Neural crest cell (in vitro differentiated cells): ENCODE measurements around the gene GPR135. TPM values are rescaled to one million over a fixed set of nuclear protein-coding genes. Genes with fewer than 3 reads are reported as not detected.
"Not testable (repeated sequence)": the region's sequence is repeated elsewhere in the genome, so short reads cannot be mapped to it uniquely, and the experiment has no call there.

ENCODE experiments used
- DNase-seq: peaks from one replicate; pipeline ENCODE4 v3.0.0; 2021; ENCODE audit warnings: low read depth, mixed read lengths, low spot score
- H3K27ac Mint-ChIP-seq: one replicate; pipeline ENCODE4 v1.8.0; 2021; ENCODE audit warnings: mild to moderate bottlenecking, mixed read lengths; ENCODE audit not compliant: unreplicated experiment
- H3K27me3 Mint-ChIP-seq: 2 replicates; pipeline ENCODE4 v1.8.0; 2021; ENCODE audit warnings: low read depth, mild to moderate bottlenecking, mixed read lengths
- H3K36me3 Mint-ChIP-seq: 2 replicates; pipeline ENCODE4 v1.8.0; 2021; ENCODE audit warnings: low read depth, mild to moderate bottlenecking, mixed read lengths
- H3K4me1 Mint-ChIP-seq: 2 replicates; pipeline ENCODE4 v1.8.0; 2021; ENCODE audit warnings: mixed read lengths
- H3K4me3 Mint-ChIP-seq: one replicate; pipeline ENCODE4 v1.8.0; 2021; ENCODE audit warnings: mild to moderate bottlenecking, mixed read lengths
- H3K9me3 Mint-ChIP-seq: 2 replicates; pipeline ENCODE4 v1.8.0; 2021; ENCODE audit warnings: mixed read lengths
- total RNA-seq: library from RNA; stranded (reverse); gene quantifications from 2 replicates; pipeline ENCODE4 v1.2.1, GENCODE V29; 2021
- TF ChIP-seq, protein P1 (sequence below): fragments of 200-600 bp; sonication (generic); conservative IDR thresholded peaks from 2 replicates; pipeline ENCODE4 v1.5.0; 2021; ENCODE audit warnings: antibody characterized with exemption, mild to moderate bottlenecking

The GPR135 gene
- total RNA-seq, 1 donor from 2014 or later = 3.5 TPM

DNA sequence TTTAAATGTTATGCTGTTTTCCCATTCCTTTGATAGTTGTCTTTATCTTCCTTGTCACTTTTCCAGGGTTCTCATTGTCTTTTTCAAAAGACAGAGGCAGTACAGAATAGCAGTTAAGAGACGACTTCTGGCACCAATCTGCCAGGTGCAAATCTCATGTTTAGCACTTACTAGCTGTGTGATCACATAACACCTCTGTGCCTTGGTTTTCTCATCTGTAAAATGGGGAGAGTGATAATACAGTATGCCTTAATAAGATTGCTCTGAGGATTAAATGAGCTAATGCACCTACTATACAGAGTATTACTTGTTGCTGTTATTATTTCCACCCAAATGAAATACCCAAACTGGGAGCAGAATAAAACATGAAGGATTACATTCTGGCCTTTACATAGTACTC lies 4.8 kb downstream of the GPR135 start:
- no peak overlapping the region for H3K4me3 Mint-ChIP-seq
- peaks cover 24% of the 10 kb centered on the region for H3K36me3 Mint-ChIP-seq
- TF ChIP-seq, protein P1, sequence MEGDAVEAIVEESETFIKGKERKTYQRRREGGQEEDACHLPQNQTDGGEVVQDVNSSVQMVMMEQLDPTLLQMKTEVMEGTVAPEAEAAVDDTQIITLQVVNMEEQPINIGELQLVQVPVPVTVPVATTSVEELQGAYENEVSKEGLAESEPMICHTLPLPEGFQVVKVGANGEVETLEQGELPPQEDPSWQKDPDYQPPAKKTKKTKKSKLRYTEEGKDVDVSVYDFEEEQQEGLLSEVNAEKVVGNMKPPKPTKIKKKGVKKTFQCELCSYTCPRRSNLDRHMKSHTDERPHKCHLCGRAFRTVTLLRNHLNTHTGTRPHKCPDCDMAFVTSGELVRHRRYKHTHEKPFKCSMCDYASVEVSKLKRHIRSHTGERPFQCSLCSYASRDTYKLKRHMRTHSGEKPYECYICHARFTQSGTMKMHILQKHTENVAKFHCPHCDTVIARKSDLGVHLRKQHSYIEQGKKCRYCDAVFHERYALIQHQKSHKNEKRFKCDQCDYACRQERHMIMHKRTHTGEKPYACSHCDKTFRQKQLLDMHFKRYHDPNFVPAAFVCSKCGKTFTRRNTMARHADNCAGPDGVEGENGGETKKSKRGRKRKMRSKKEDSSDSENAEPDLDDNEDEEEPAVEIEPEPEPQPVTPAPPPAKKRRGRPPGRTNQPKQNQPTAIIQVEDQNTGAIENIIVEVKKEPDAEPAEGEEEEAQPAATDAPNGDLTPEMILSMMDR = no peak
- peaks cover 2% of the 10 kb centered on the region for H3K27me3 Mint-ChIP-seq
- H3K27ac Mint-ChIP-seq = no peak overlapping the region
- H3K4me1 Mint-ChIP-seq = peaks cover 5% of the 10 kb centered on the region
- H3K9me3 Mint-ChIP-seq = no peaks in the 10 kb centered on the region
- no peak for DNase-seq

DNA sequence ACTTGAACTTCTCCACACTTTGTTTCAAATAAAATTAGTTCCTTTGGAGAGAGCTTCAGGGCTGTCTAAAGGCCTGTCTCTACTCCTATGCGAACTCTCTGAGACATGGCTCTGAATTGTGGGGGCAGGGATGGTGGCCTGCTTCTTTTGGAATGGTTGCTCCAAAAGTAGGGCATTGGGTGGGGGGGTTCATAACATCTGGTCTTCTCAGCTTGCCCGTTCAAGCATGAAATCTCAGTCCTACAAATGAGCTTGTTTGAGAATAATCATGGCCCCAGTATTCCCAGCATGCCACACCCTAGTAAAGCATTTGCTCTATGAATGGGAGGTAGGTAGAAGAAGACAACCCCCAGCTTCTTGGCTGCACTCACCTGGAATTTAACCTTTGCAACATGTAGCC lies 6.7 kb downstream of the GPR135 start:
- H3K36me3 Mint-ChIP-seq = peaks cover 25% of the 10 kb centered on the region
- H3K4me3 Mint-ChIP-seq = no peak overlapping the region
- H3K27me3 Mint-ChIP-seq = peaks cover 2% of the 10 kb centered on the region
- H3K27ac Mint-ChIP-seq = no peak overlapping the region
- peaks cover 3% of the 10 kb centered on the region for H3K4me1 Mint-ChIP-seq
- H3K9me3 Mint-ChIP-seq = no peaks in the 10 kb centered on the region
- TF ChIP-seq, protein P1 = no peak
- DNase-seq = no peak

DNA sequence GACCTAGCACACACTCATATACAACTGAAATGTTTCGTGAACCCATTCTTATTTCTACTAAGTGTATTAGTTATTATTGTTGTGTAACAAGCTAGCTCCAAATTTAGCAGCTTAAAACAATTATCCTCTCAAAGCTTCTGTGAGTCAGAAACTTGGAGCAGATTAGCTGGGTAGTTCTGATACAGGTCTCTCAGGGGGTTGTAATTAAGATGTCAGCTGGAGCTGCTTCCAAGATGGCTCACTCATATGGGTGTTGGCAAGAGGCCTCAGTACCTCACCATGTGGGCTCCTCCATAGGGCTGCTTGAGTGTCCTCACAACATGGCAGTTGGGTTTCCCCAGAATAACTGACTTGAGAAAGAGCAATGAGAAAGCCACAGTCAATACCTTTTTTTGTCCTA lies 9.8 kb downstream of the GPR135 start:
- no peak for DNase-seq
- H3K4me1 Mint-ChIP-seq = no peaks in the 10 kb centered on the region
- no peak overlapping the region for H3K27ac Mint-ChIP-seq
- H3K4me3 Mint-ChIP-seq = no peak overlapping the region
- H3K9me3 Mint-ChIP-seq = no peaks in the 10 kb centered on the region
- no peaks in the 10 kb centered on the region for H3K27me3 Mint-ChIP-seq
- TF ChIP-seq, protein P1 = no peak
- peaks cover 24% of the 10 kb centered on the region for H3K36me3 Mint-ChIP-seq

DNA sequence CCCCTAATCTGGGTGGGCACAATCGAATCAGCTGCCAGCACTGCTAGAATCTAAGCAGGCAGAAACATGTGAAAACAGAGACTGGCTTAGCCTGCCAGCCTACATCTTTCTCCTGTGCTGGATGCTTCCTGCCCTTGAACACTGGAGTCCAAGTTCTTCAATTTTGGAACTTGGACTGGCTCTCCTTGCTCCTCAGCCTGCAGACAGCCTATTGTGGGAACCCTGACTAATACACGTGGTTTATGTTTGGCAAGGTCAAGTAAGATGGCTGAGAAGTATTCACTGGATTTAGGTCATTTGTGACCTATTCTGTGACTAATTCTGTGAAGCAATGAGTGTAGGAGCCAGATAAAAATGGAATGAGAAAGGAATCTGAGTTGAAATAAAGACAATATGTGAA lies 11.0 kb downstream of the GPR135 start:
- no peak overlapping the region for H3K27ac Mint-ChIP-seq

DNA sequence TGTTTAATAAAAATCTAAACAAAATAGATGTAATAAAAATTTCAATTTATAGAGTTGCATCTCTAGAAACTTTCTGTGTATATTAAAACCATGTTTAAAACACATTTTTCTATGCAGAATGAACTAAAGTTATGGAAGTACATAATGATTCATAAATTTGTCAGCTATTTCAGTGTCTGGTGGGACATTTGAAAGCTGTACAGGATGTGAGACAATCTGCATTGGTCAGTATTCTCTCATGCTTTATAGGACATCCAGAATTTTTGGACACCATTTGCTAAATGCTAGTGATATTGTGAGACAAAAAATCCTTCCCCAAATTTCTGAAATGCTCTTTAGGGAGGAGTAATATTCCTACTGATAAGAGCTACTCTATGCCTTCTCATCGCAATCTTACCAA lies 13.3 kb downstream of the GPR135 start:
- TF ChIP-seq, protein P1 = no peak
- H3K9me3 Mint-ChIP-seq = no peaks in the 10 kb centered on the region
- no peak overlapping the region for H3K27ac Mint-ChIP-seq
- peaks cover 11% of the 10 kb centered on the region for H3K36me3 Mint-ChIP-seq
- no peak overlapping the region for H3K4me3 Mint-ChIP-seq
- H3K4me1 Mint-ChIP-seq = no peaks in the 10 kb centered on the region
- no peak for DNase-seq
- no peaks in the 10 kb centered on the region for H3K27me3 Mint-ChIP-seq

More for the DNA sequence above, 11.0 kb downstream of the GPR135 start:
- H3K4me1 Mint-ChIP-seq = no peaks in the 10 kb centered on the region
- TF ChIP-seq, protein P1 = no peak
- peaks cover 21% of the 10 kb centered on the region for H3K36me3 Mint-ChIP-seq
- no peaks in the 10 kb centered on the region for H3K27me3 Mint-ChIP-seq
- DNase-seq = no peak
- H3K9me3 Mint-ChIP-seq = no peaks in the 10 kb centered on the region
- no peak overlapping the region for H3K4me3 Mint-ChIP-seq

DNA sequence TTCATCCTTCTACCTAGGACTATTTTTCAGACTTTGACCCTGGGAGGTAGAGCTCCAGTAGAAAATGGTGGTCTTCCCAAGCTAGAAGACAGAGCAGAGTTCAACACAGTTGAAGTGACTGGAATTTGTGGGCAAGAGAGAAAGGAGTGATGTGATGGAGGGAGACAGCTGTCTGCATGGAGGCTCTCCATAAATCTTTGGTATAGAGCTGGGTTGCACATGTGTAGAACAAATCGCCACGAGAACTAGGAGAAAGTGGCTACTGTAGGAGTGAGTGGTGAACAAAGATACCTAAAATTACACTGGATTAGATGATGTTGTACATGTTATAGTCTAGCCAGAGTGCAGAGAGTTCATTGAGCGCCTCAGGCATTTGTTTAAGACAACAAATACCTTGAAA lies 14.5 kb downstream of the GPR135 start:
- TF ChIP-seq, protein P1 = no peak
- Mint-ChIP-seq H3K4me3 (no peak overlapping the region), H3K27me3 (no peaks in the 10 kb centered on the region), H3K36me3 (peaks cover 8% of the 10 kb centered on the region), H3K4me1 (no peaks in the 10 kb centered on the region), H3K9me3 (no peaks in the 10 kb centered on the region), H3K27ac (no peak overlapping the region)
- DNase-seq = no peak

DNA sequence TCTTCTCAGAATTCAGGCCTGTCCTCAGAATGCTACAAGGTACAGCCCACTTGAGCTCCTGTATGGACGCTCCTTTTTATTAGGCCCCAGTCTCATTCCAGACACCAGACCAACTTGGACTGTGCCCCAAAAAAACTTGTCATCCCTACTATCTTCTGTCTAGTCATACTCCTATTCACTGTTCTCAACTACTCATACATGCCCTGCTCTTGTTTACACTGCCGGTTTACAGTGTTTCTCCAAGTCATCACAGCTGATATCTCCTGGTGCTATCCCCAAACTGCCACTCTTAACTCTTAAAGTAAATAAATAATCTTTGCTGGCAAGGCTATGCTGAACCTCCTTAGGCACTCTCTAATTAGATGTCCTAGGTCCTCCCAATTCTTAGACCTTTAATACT lies 16.5 kb downstream of the GPR135 start:
- not testable (repeated sequence) for H3K4me1 Mint-ChIP-seq, H3K9me3 Mint-ChIP-seq, H3K36me3 Mint-ChIP-seq, DNase-seq, H3K27ac Mint-ChIP-seq, H3K27me3 Mint-ChIP-seq, H3K4me3 Mint-ChIP-seq
